ENCODE data around the gene ZFAND2B. TPM values are rescaled to one million over a fixed set of nuclear protein-coding genes. Genes with fewer than 3 reads are reported as not detected.

ZFAND2B gene
- polyA plus RNA-seq, 1 experiment: 24.5 TPM

DNA sequence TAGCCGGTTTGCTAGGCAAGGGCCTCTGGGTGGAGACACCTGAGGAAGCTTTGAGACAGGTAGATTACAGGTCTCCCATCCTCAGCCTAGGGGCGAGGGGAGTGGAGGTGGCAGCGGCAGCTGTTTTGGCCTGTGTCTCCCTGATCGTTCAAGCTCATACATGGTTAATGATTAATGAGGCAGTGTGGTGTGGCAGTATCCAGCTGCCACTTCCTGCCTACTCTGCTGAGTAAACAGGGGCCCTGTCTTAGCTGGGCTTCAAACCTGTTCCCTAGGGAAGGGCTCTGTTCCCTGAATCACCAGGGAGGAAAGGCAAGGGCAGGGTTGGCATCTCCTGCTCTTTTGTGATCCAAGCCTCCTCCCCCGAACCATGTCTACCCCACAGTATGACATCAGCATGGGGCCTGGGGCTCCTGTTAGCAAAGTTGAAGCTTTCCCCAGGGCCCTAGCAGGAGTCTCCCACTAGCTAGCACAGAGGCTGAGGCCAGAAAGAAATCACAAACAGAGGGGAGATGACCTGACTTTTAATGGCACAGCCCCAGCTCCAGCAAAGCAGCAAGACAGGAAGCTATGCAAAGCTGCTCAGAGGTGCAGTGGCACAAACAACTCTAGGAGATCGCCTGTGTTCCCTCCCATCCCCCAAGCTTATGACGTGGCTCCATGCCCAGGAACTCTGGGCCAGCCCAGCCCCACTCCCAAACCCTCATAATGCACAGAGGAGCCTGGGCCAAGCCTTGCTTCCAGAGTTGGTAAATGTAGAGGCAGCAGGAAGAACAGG is 42.8 kb downstream of the ZFAND2B start:
- no peak overlapping the region for H3K4me3 ChIP-seq (ENCODE audit: low read depth, low read length)
- POLR2A ChIA-PET: interaction anchor here (0.6 to 1.6 kb wide), 6 partner anchors 30 to 177 kb away, joined by 3 to 9 read pairs (median 4); partner anchors contain the start of genes ABCB6 and DNAJB2
- H3K27ac ChIP-seq (ENCODE audit: low read depth, low read length): peak overlapping the region; percentile 90
- CTCF ChIA-PET: interaction anchor here (1.0 to 3.5 kb wide), 6 partner anchors 25 to 78 kb away, joined by 3 to 24 read pairs (median 10); partner anchors contain the start of gene DNAJB2
- H3K9me3 ChIP-seq (ENCODE audit: control insufficient read depth, insufficient read depth, low read length): no peaks in the 10 kb centered on the region; the same call in 1 of the 2 replicates
- peak; percentile 39 for DNase-seq (ENCODE audit: low read depth, low spot score)
- H3K27me3 ChIP-seq (ENCODE audit: control insufficient read depth, insufficient read depth, low read length): peaks cover 4% of the 10 kb centered on the region
- TF ChIP-seq, protein P1, sequence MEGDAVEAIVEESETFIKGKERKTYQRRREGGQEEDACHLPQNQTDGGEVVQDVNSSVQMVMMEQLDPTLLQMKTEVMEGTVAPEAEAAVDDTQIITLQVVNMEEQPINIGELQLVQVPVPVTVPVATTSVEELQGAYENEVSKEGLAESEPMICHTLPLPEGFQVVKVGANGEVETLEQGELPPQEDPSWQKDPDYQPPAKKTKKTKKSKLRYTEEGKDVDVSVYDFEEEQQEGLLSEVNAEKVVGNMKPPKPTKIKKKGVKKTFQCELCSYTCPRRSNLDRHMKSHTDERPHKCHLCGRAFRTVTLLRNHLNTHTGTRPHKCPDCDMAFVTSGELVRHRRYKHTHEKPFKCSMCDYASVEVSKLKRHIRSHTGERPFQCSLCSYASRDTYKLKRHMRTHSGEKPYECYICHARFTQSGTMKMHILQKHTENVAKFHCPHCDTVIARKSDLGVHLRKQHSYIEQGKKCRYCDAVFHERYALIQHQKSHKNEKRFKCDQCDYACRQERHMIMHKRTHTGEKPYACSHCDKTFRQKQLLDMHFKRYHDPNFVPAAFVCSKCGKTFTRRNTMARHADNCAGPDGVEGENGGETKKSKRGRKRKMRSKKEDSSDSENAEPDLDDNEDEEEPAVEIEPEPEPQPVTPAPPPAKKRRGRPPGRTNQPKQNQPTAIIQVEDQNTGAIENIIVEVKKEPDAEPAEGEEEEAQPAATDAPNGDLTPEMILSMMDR (IDR thresholded peaks at IDR 0.05; ENCODE audit: low read depth, low read length): no peak

DNA sequence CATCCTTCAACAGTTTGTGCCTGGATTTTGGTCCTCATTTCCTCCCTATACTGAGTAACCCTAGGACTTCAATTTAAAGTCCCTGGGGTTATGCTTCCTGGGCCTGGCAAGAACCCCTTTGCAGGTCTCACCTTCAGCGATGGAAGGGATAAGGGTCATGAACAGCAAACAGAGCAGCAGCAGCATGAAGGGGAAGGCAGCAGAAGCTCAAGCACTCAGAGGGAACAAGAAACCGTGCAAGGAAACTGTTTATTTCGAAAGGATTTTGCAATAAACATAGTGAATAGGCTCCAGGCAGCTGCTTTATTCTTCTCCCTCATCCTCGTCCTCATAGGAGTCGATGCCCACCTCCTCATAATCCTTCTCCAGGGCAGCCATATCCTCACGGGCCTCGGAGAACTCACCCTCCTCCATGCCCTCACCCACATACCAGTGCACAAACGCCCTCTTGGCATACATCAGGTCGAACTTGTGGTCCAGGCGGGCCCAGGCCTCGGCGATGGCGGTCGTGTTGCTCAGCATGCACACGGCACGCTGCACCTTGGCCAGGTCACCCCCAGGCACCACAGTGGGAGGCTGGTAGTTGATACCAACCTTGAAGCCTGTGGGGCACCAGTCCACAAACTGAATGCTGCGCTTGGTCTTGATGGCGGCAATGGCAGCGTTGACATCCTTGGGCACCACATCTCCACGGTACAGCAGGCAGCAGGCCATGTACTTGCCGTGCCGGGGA is 43.6 kb downstream of the ZFAND2B start:
- Histone ChIP-seq H3K27ac (ENCODE audit: low read depth, low read length) (peak overlapping the region; percentile 90), H3K9me3 (ENCODE audit: control insufficient read depth, insufficient read depth, low read length) (no peaks in the 10 kb centered on the region; the same call in 1 of the 2 replicates), H3K27me3 (ENCODE audit: control insufficient read depth, insufficient read depth, low read length) (peaks cover 6% of the 10 kb centered on the region), H3K4me3 (ENCODE audit: low read depth, low read length) (no peak overlapping the region)
- ChIA-PET CTCF (interaction anchor here (1.0 to 3.5 kb wide), 6 partner anchors 28 to 79 kb away, joined by 3 to 24 read pairs (median 16); partner anchors contain the start of gene DNAJB2), POLR2A (interaction anchor here (0.6 to 1.6 kb wide), 5 partner anchors 29 to 178 kb away, joined by 3 to 9 read pairs (median 5); partner anchors contain the start of genes ABCB6 and DNAJB2)
- DNase-seq (ENCODE audit: low read depth, low spot score): no peak
- TF ChIP-seq, protein P1 (IDR thresholded peaks at IDR 0.05; ENCODE audit: low read depth, low read length): no peak

DNA sequence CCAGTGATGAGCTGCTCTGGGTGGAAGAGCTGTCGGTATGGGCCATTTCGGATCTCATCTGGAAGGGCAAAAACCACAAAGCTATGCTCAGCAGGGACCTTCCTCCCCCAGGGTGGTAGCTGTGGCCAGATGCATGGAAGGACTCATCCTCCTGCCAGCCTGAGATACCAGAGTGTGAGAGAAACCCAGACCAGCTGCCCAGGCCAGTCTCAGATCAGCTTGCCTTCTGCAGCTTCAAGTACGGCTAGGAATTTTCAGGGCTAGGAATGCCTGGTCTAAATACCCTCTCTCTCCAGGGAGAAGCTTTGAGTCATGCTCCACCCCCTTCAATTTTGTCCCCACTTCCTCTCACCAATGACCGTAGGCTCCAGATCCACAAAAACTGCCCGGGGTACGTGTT is 45.1 kb downstream of the ZFAND2B start:
- Histone ChIP-seq H3K27ac (ENCODE audit: low read depth, low read length) (no peak overlapping the region), H3K27me3 (ENCODE audit: control insufficient read depth, insufficient read depth, low read length) (peaks cover 14% of the 10 kb centered on the region), H3K4me3 (ENCODE audit: low read depth, low read length) (no peak overlapping the region), H3K9me3 (ENCODE audit: control insufficient read depth, insufficient read depth, low read length) (no peaks in the 10 kb centered on the region)
- CTCF ChIA-PET: interaction anchor here (0.9 to 3.3 kb wide), 4 partner anchors 26 to 48 kb away, joined by 3 to 19 read pairs (median 14); partner anchors contain the start of gene DNAJB2
- no peak for DNase-seq (ENCODE audit: low read depth, low spot score)
- POLR2A ChIA-PET: no interaction called here
- TF ChIP-seq, protein P1 (IDR thresholded peaks at IDR 0.05; ENCODE audit: low read depth, low read length): no peak

DNA sequence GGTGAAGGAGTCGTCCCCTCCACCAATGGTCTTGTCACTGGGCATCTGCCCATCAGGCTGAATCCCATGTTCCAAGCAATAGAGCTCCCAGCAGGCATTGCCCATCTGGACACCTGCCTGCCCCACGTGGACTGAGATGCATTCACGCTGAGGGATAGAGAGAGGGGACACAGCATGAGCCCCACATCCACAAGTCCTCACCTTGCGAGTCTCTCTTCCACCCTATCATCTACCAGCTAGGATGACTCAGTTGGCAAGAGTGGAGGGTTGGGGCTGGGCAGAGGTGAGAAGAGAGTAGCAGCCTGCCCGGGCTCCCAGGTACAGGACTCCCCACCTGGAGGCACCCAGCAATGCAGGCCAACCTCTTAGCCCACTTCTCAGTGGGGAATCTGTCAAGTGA is 45.5 kb downstream of the ZFAND2B start:
- Histone ChIP-seq H3K4me3 (ENCODE audit: low read depth, low read length) (no peak overlapping the region), H3K27ac (ENCODE audit: low read depth, low read length) (no peak overlapping the region)

More for the DNA sequence above, 45.5 kb downstream of the ZFAND2B start:
- TF ChIP-seq, protein P1 (IDR thresholded peaks at IDR 0.05; ENCODE audit: low read depth, low read length): no peak
- Histone ChIP-seq H3K9me3 (ENCODE audit: control insufficient read depth, insufficient read depth, low read length) (no peaks in the 10 kb centered on the region), H3K27me3 (ENCODE audit: control insufficient read depth, insufficient read depth, low read length) (peaks cover 14% of the 10 kb centered on the region)
- DNase-seq (ENCODE audit: low read depth, low spot score): no peak
- POLR2A ChIA-PET: interaction anchor here (1.0 kb wide), 1 partner anchor 45 kb away, joined by 4 read pairs; no protein-coding TSS in a partner anchor
- CTCF ChIA-PET: interaction anchor here (0.9 to 3.3 kb wide), 4 partner anchors 26 to 47 kb away, joined by 3 to 19 read pairs (median 14); partner anchors contain the start of gene DNAJB2
